ENCODE data around the gene PWP2. TPM values are rescaled to one million over a fixed set of nuclear protein-coding genes. Genes with fewer than 3 reads are reported as not detected.
"Not testable (repeated sequence)": the region's sequence is repeated elsewhere in the genome, so short reads cannot be mapped to it uniquely, and the experiment has no call there.

The PWP2 gene
- total RNA-seq, 5 donors from 2014 or later (not counting 1 experiment from before 2014, with no cell fraction given): 8.9 to 39.3 (median 12.3) TPM

GRCh38 chr21:44160298-44160672, 53.1 kb downstream of the PWP2 start:
- H3K4me1 Mint-ChIP-seq; H3K36me3 ChIP-seq (ENCODE audit: control insufficient read depth in 2 of 2, extremely low read depth in 1 of 2, insufficient read depth in 1 of 2, low read length in 1 of 2); H3K27ac Mint-ChIP-seq; H3K27me3 ChIP-seq (replicated peaks in 1 of 2; ENCODE audit: control insufficient read depth in 2 of 2, extremely low read depth in 1 of 2, insufficient read depth in 2 of 2, low read length in 1 of 2); H3K36me3 Mint-ChIP-seq; H3K27me3 Mint-ChIP-seq; DNase-seq; H3K9me3 Mint-ChIP-seq; H3K4me3 ChIP-seq (ENCODE audit: control insufficient read depth in 1 of 2, extremely low read depth in 1 of 2, low read length in 1 of 2); H3K4me3 Mint-ChIP-seq; CTCF ChIA-PET; H3K4me1 ChIP-seq (ENCODE audit: control insufficient read depth in 1 of 2, extremely low read depth in 1 of 2, insufficient read depth in 2 of 2, low read length in 2 of 2); H3K9me3 ChIP-seq; POLR2A ChIA-PET; H3K27ac ChIP-seq (ENCODE audit: low read length); ATAC-seq (replicated peaks in 1 of 4): not testable (repeated sequence)
- WGBS (ENCODE audit: insufficient coverage): no CpG with 5 or more reads among the region's 15 CpGs

- H3K27me3 Mint-ChIP-seq, CTCF ChIA-PET, H3K36me3 Mint-ChIP-seq: not testable (repeated sequence)
Measured at GRCh38 chr21:44160821-44161220, 53.6 kb downstream of the PWP2 start.

GRCh38 chr21:44163167-44163653, 56.0 kb downstream of the PWP2 start:
- H3K27me3 ChIP-seq (replicated peaks in 1 of 2; ENCODE audit: control insufficient read depth in 2 of 2, extremely low read depth in 1 of 2, insufficient read depth in 2 of 2, low read length in 1 of 2); H3K27ac Mint-ChIP-seq; H3K4me1 ChIP-seq (ENCODE audit: control insufficient read depth in 1 of 2, extremely low read depth in 1 of 2, insufficient read depth in 2 of 2, low read length in 2 of 2); H3K4me1 Mint-ChIP-seq; DNase-seq; H3K4me3 Mint-ChIP-seq; H3K9me3 ChIP-seq; H3K9me3 Mint-ChIP-seq; CTCF ChIA-PET; ATAC-seq (replicated peaks in 1 of 4); H3K27me3 Mint-ChIP-seq; POLR2A ChIA-PET; H3K36me3 ChIP-seq (ENCODE audit: control insufficient read depth in 2 of 2, extremely low read depth in 1 of 2, insufficient read depth in 1 of 2, low read length in 1 of 2); H3K4me3 ChIP-seq (ENCODE audit: control insufficient read depth in 1 of 2, extremely low read depth in 1 of 2, low read length in 1 of 2); H3K27ac ChIP-seq (ENCODE audit: low read length); H3K36me3 Mint-ChIP-seq: not testable (repeated sequence)
- 50% methylated on average over 2 of the region's 13 CpGs for WGBS (ENCODE audit: insufficient coverage)

More at GRCh38 chr21:44160821-44161220, 53.6 kb downstream of the PWP2 start:
- H3K27ac ChIP-seq (ENCODE audit: low read length); H3K9me3 Mint-ChIP-seq; H3K9me3 ChIP-seq; H3K4me1 Mint-ChIP-seq; H3K27me3 ChIP-seq (replicated peaks in 1 of 2; ENCODE audit: control insufficient read depth in 2 of 2, extremely low read depth in 1 of 2, insufficient read depth in 2 of 2, low read length in 1 of 2); H3K4me3 Mint-ChIP-seq; H3K36me3 ChIP-seq (ENCODE audit: control insufficient read depth in 2 of 2, extremely low read depth in 1 of 2, insufficient read depth in 1 of 2, low read length in 1 of 2); H3K4me3 ChIP-seq (ENCODE audit: control insufficient read depth in 1 of 2, extremely low read depth in 1 of 2, low read length in 1 of 2); POLR2A ChIA-PET; ATAC-seq (replicated peaks in 1 of 4); H3K27ac Mint-ChIP-seq; DNase-seq; H3K4me1 ChIP-seq (ENCODE audit: control insufficient read depth in 1 of 2, extremely low read depth in 1 of 2, insufficient read depth in 2 of 2, low read length in 2 of 2): not testable (repeated sequence)
- no CpG with 5 or more reads among the region's 20 CpGs for WGBS (ENCODE audit: insufficient coverage)

- H3K27me3 Mint-ChIP-seq, H3K27ac Mint-ChIP-seq: not testable (repeated sequence)
- WGBS (ENCODE audit: insufficient coverage): no CpG with 5 or more reads among the region's 15 CpGs
Measured at GRCh38 chr21:44165933-44166332, 58.7 kb downstream of the PWP2 start.

GRCh38 chr21:44167527-44167926, 60.3 kb downstream of the PWP2 start:
- H3K27me3 ChIP-seq (replicated peaks in 1 of 2; ENCODE audit: control insufficient read depth in 2 of 2, extremely low read depth in 1 of 2, insufficient read depth in 2 of 2, low read length in 1 of 2); H3K36me3 ChIP-seq (ENCODE audit: control insufficient read depth in 2 of 2, extremely low read depth in 1 of 2, insufficient read depth in 1 of 2, low read length in 1 of 2); H3K9me3 Mint-ChIP-seq; DNase-seq; H3K4me1 ChIP-seq (ENCODE audit: control insufficient read depth in 1 of 2, extremely low read depth in 1 of 2, insufficient read depth in 2 of 2, low read length in 2 of 2); CTCF ChIA-PET; H3K4me3 ChIP-seq (ENCODE audit: control insufficient read depth in 1 of 2, extremely low read depth in 1 of 2, low read length in 1 of 2); H3K27me3 Mint-ChIP-seq; H3K4me3 Mint-ChIP-seq; H3K36me3 Mint-ChIP-seq; H3K27ac ChIP-seq (ENCODE audit: low read length); H3K27ac Mint-ChIP-seq; ATAC-seq (replicated peaks in 1 of 4); H3K9me3 ChIP-seq; H3K4me1 Mint-ChIP-seq; POLR2A ChIA-PET: not testable (repeated sequence)
- no CpG with 5 or more reads among the region's 11 CpGs for WGBS (ENCODE audit: insufficient coverage)

More at GRCh38 chr21:44165933-44166332, 58.7 kb downstream of the PWP2 start:
- H3K27ac ChIP-seq (ENCODE audit: low read length); ATAC-seq (replicated peaks in 1 of 4); H3K4me3 ChIP-seq (ENCODE audit: control insufficient read depth in 1 of 2, extremely low read depth in 1 of 2, low read length in 1 of 2); H3K9me3 Mint-ChIP-seq; H3K4me1 ChIP-seq (ENCODE audit: control insufficient read depth in 1 of 2, extremely low read depth in 1 of 2, insufficient read depth in 2 of 2, low read length in 2 of 2); H3K27me3 ChIP-seq (replicated peaks in 1 of 2; ENCODE audit: control insufficient read depth in 2 of 2, extremely low read depth in 1 of 2, insufficient read depth in 2 of 2, low read length in 1 of 2); POLR2A ChIA-PET; H3K9me3 ChIP-seq; CTCF ChIA-PET; H3K4me1 Mint-ChIP-seq; H3K36me3 ChIP-seq (ENCODE audit: control insufficient read depth in 2 of 2, extremely low read depth in 1 of 2, insufficient read depth in 1 of 2, low read length in 1 of 2); H3K4me3 Mint-ChIP-seq; H3K36me3 Mint-ChIP-seq; DNase-seq: not testable (repeated sequence)

- ATAC-seq (replicated peaks in 1 of 4); H3K36me3 ChIP-seq (ENCODE audit: control insufficient read depth in 2 of 2, extremely low read depth in 1 of 2, insufficient read depth in 1 of 2, low read length in 1 of 2); DNase-seq; H3K4me3 ChIP-seq (ENCODE audit: control insufficient read depth in 1 of 2, extremely low read depth in 1 of 2, low read length in 1 of 2); H3K27ac Mint-ChIP-seq; H3K27ac ChIP-seq (ENCODE audit: low read length); H3K9me3 Mint-ChIP-seq; H3K27me3 Mint-ChIP-seq; POLR2A ChIA-PET; H3K36me3 Mint-ChIP-seq; H3K27me3 ChIP-seq (replicated peaks in 1 of 2; ENCODE audit: control insufficient read depth in 2 of 2, extremely low read depth in 1 of 2, insufficient read depth in 2 of 2, low read length in 1 of 2); H3K4me3 Mint-ChIP-seq; H3K9me3 ChIP-seq; H3K4me1 Mint-ChIP-seq; H3K4me1 ChIP-seq (ENCODE audit: control insufficient read depth in 1 of 2, extremely low read depth in 1 of 2, insufficient read depth in 2 of 2, low read length in 2 of 2); CTCF ChIA-PET: not testable (repeated sequence)
- no CpG with 5 or more reads among the region's 10 CpGs for WGBS (ENCODE audit: insufficient coverage)
Measured at GRCh38 chr21:44170326-44170725, 63.1 kb downstream of the PWP2 start.

GRCh38 chr21:44170863-44171262, 63.7 kb downstream of the PWP2 start:
- no CpG with 5 or more reads among the region's 10 CpGs for WGBS (ENCODE audit: insufficient coverage)
- ATAC-seq (replicated peaks in 1 of 4); H3K27ac ChIP-seq (ENCODE audit: low read length); H3K4me1 ChIP-seq (ENCODE audit: control insufficient read depth in 1 of 2, extremely low read depth in 1 of 2, insufficient read depth in 2 of 2, low read length in 2 of 2); H3K36me3 ChIP-seq (ENCODE audit: control insufficient read depth in 2 of 2, extremely low read depth in 1 of 2, insufficient read depth in 1 of 2, low read length in 1 of 2); H3K4me3 Mint-ChIP-seq; H3K4me3 ChIP-seq (ENCODE audit: control insufficient read depth in 1 of 2, extremely low read depth in 1 of 2, low read length in 1 of 2); H3K9me3 ChIP-seq; H3K27ac Mint-ChIP-seq; H3K9me3 Mint-ChIP-seq; POLR2A ChIA-PET; H3K27me3 Mint-ChIP-seq; H3K4me1 Mint-ChIP-seq; H3K36me3 Mint-ChIP-seq; CTCF ChIA-PET; H3K27me3 ChIP-seq (replicated peaks in 1 of 2; ENCODE audit: control insufficient read depth in 2 of 2, extremely low read depth in 1 of 2, insufficient read depth in 2 of 2, low read length in 1 of 2); DNase-seq: not testable (repeated sequence)
